Measurements from ENCODE around the gene CAMK1D.

DNA sequence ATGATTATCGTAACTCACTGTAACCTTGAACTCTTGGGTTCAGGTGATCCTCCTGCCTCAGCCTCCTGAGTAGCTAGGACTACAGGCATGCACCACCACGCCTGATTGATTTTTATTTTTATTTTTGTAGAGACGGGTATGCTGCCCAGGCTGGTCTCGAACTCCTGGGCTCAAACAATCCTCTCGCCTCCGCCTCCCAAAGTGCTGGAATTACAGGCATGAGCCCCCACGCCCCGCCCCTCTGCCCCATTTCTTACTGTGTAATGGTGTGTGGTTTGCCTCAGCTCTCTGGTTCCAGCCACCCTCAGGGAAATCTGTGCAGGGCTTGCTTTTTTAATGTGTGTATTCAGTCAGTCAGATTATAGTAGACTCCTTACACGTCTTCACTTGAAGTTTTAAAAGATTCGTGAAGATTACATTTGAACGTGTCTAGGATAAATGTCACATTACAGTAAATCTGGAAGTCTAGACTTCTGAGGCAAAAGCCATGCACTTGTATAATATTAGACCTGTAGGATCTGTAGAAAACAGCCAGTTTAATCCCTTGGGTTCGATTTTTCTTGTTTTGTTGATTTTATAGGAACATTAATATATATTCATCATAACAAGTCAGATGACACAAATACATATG, 276.2 kb downstream of the CAMK1D start:
- TF ChIP-seq, protein P1, sequence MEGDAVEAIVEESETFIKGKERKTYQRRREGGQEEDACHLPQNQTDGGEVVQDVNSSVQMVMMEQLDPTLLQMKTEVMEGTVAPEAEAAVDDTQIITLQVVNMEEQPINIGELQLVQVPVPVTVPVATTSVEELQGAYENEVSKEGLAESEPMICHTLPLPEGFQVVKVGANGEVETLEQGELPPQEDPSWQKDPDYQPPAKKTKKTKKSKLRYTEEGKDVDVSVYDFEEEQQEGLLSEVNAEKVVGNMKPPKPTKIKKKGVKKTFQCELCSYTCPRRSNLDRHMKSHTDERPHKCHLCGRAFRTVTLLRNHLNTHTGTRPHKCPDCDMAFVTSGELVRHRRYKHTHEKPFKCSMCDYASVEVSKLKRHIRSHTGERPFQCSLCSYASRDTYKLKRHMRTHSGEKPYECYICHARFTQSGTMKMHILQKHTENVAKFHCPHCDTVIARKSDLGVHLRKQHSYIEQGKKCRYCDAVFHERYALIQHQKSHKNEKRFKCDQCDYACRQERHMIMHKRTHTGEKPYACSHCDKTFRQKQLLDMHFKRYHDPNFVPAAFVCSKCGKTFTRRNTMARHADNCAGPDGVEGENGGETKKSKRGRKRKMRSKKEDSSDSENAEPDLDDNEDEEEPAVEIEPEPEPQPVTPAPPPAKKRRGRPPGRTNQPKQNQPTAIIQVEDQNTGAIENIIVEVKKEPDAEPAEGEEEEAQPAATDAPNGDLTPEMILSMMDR (conservative IDR thresholded peaks at IDR 0.05 in 1 of 2, IDR thresholded peaks at IDR 0.05 in 1 of 2; ENCODE audit: extremely low read depth in 1 of 2, insufficient read depth in 1 of 2, low read depth in 1 of 2, low read length in 2 of 2) = no peak
- no peak for TF ChIP-seq EZH2 (IDR thresholded peaks at IDR 0.05; ENCODE audit: borderline replicate concordance, low read length)
